Pancreas (tissue), 10 donors: ENCODE results near the gene PABPC3. TPM values are rescaled to one million over a fixed set of nuclear protein-coding genes. Genes with fewer than 3 reads are reported as not detected.

Experiments used
- ATAC-seq, 4 donors: fragments of 200-7000 bp; cut with Tn5 transposase; one replicate each; pipeline versions ENCODE4 v1.8.0 to v1.9.1; 2020; ENCODE audit warnings: mild to moderate bottlenecking in 4 of 4, moderate library complexity in 4 of 4
- DNase-seq, 6 donors: peaks; one replicate each; pipeline ENCODE4 v3.0.0-alpha.2; 2020
- FAIRE-seq: peaks from 2 replicates; lab custom pipeline; 2012; peaks lifted over from hg19 to GRCh38; lab: Jason Lieb, UNC
- H3K27ac ChIP-seq, 4 donors: fragments of 200-600 bp; sonication (generic); 1 replicate in 3 of 4; 2 replicates in 1 of 4; pipeline versions ENCODE4 v1.5.0 to v1.8.0; 2020
- H3K27me3 ChIP-seq, 4 donors: fragments of 200-600 bp; one replicate each; pipeline ENCODE4 v1.8.0; 2021
- H3K36me3 ChIP-seq, 3 donors: fragments of 200-600 bp; sonication (generic) in 1 of 3; one replicate each; pipeline versions ENCODE4 v1.5.0 to v1.8.0; 2020 to 2021
- H3K4me1 ChIP-seq, 3 donors: fragments of 200-600 bp; one replicate each; pipeline ENCODE4 v1.8.0; 2021
- H3K4me3 ChIP-seq, 4 donors: fragments of 200-600 bp; sonication (generic) in 2 of 4; one replicate each; pipeline versions ENCODE4 v1.5.0 to v1.8.0; 2020 to 2021
- H3K9me3 ChIP-seq, 4 donors: fragments of 200-600 bp; one replicate each; pipeline ENCODE4 v1.8.0; 2021
- WGBS, 2 donors: extraction: QIAGEN DNeasy Blood & Tissue Kit; methylation state at CpG; one replicate each; pipeline ENCODE4 v1.1.7; 2013; 5-methylcytosine and 5-hydroxymethylcytosine counted together
- intact Hi-C, 3 donors: fragments of 100-400 bp; cut with DNase I; formaldehyde crosslinking; loops; one replicate each; pipeline versions ENCODE4 v1.11.1 to v1.14.2; 2022
- polyA plus RNA-seq, 2 donors: library from polyadenylated mRNA; stranded (reverse); fragments of 200-250 nt; gene quantifications; one replicate each; pipeline ENCODE4 v1.2.3, GENCODE V29; 2013
- total RNA-seq, 6 donors: library from RNA; stranded (reverse); fragmentation: NEBNext Ultra II Directional in 4 of 6; extraction: Animal tissue kit (Norgen Biotek cat#: 25700) in 4 of 6; gene quantifications; one replicate each; pipeline versions ENCODE4 v1.2.1 to v1.2.4, GENCODE V29; 2021 to 2023
- TF ChIP-seq, protein P1 (sequence below), 4 donors: fragments of 200-600 bp; sonication (generic) in 3 of 4; IDR thresholded peaks; one replicate each; pipeline versions ENCODE4 v1.5.0 to v1.8.0; 2021; ENCODE audit warnings: antibody characterized with exemption in 4 of 4
- donor health status: healthy with polysubstance abuse.
- donor health status: DM: no; HTN: no; CAD: no; lungs with moderate emphysema.
- donor health status: DM: no; HTN: no; CAD: no.
- donor health status: control.
- donor health status: control.
- donor health status: Bipolar disorder and iron deficiency.
- donor health status: DM: yes; HTN: yes; CAD: no.
- donor health status: DM: no; HTN: no; CAD: no.
- donor health status: DM: no; HTN: no; CAD: no.
- donor health status: DM: yes; HTN: yes; CAD: no.

Gene PABPC3
- total and polyA plus RNA-seq, 8 donors, result 0.06 to 0.29 (median 0.19) TPM; not detected in 2

DNA sequence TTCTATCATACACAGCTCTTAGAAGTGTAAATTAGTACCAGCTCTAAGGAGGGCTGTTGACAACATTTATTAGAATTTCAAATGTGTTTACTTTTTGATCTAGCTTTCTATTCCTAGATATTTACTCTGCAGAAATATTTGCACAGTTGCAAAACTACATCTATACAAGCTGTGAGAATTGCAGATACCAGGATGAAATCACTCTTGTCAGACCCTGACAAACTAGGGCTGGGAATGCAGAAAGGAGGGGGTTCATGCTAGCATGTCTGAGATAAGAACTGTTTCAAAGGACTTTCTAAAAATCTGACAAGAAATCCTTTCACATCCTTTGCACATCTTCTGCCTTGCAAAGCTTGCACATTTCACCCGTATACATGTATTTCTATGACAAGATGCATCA is 11.8 kb upstream of the PABPC3 start:
- DNase-seq, result no peak
- Histone ChIP-seq H3K9me3 (no peaks in the 10 kb centered on the region), H3K27me3 (peaks cover 0 to 2% (median 0%) of the 10 kb centered on the region in 4 donors), H3K4me3 (no peak overlapping the region), H3K36me3 (no peaks in the 10 kb centered on the region), H3K27ac (no peak overlapping the region), H3K4me1 (no peaks in the 10 kb centered on the region)
- WGBS, 2 donors, result 18 to 26% methylated on average over 1 of the region's 1 CpG
- intact Hi-C loops, result no loop called here
- TF ChIP-seq, protein P1, sequence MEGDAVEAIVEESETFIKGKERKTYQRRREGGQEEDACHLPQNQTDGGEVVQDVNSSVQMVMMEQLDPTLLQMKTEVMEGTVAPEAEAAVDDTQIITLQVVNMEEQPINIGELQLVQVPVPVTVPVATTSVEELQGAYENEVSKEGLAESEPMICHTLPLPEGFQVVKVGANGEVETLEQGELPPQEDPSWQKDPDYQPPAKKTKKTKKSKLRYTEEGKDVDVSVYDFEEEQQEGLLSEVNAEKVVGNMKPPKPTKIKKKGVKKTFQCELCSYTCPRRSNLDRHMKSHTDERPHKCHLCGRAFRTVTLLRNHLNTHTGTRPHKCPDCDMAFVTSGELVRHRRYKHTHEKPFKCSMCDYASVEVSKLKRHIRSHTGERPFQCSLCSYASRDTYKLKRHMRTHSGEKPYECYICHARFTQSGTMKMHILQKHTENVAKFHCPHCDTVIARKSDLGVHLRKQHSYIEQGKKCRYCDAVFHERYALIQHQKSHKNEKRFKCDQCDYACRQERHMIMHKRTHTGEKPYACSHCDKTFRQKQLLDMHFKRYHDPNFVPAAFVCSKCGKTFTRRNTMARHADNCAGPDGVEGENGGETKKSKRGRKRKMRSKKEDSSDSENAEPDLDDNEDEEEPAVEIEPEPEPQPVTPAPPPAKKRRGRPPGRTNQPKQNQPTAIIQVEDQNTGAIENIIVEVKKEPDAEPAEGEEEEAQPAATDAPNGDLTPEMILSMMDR (IDR thresholded peaks at IDR 0.05), result no peak
- FAIRE-seq, result no peak
- ATAC-seq, result no peak

GRCh38 chr13:25085125-25085742 is 10.7 kb upstream of the PABPC3 start:
- H3K4me1 ChIP-seq, result no peaks in the 10 kb centered on the region
- DNase-seq (peak in 1 of 6 donors; percentile 22), ATAC-seq (peak in 2 of 4 donors; percentile 56 to 60), FAIRE-seq (no peak)
- WGBS, 2 donors, result 42 to 43% methylated on average over 6 of the region's 6 CpGs
- no peaks in the 10 kb centered on the region for H3K9me3 ChIP-seq
- H3K27me3 ChIP-seq, result no peaks in the 10 kb centered on the region
- TF ChIP-seq, protein P1 (IDR thresholded peaks at IDR 0.05), result peak in 3 of 4 donors; percentile 22 to 35 (median 34)
- no peaks in the 10 kb centered on the region for H3K36me3 ChIP-seq
- no peak overlapping the region for H3K4me3 ChIP-seq
- intact Hi-C loops, result no loop called here
- H3K27ac ChIP-seq, result no peak overlapping the region

DNA sequence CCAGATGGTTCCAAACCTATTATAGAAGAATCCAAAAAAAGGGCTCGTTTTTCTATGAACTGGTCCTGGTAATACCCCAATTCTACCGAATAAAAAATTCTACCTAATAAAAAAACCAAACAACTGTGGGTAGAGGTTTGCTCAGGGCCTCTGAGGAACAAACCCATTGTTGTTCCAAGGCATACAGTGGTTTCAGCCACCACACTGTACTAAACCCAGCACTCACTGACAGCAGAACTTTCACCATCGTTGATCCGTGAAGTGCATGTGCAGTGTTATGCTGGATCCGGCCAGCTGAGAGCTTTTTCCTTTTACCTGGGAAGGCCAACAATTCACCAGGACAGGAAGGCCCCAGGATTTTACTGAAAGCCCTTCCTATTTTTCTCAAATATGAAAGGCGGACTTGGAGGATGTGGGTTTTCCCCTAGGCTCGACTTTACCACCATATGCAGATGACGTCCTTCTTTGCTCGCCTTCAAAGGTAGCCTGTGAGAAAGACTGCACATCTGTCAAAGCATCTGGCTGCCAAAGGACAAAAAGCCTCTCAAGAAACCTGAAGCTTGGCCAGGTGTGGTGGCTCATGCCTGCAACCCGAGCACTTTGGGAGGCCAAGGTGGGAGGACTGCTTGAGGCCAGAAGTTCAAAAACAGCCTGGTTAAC is 7.2 kb upstream of the PABPC3 start:
- Histone ChIP-seq H3K27me3 (no peaks in the 10 kb centered on the region), H3K36me3 (no peaks in the 10 kb centered on the region), H3K27ac (no peak overlapping the region), H3K4me1 (no peaks in the 10 kb centered on the region), H3K9me3 (no peaks in the 10 kb centered on the region), H3K4me3 (no peak overlapping the region)
- FAIRE-seq, result no peak
- ATAC-seq, result no peak
- no peak for DNase-seq
- WGBS, 2 donors, result 66 to 74% methylated on average over 10 of the region's 10 CpGs
- intact Hi-C loops, result no loop called here
- TF ChIP-seq, protein P1 (IDR thresholded peaks at IDR 0.05), result no peak

GRCh38 chr13:25097426-25097825 is 1.5 kb downstream of the PABPC3 start:
- no peaks in the 10 kb centered on the region for H3K9me3 ChIP-seq
- 75 to 88% methylated on average over 13 of the region's 13 CpGs for WGBS, 2 donors
- no peaks in the 10 kb centered on the region for H3K4me1 ChIP-seq
- TF ChIP-seq, protein P1 (IDR thresholded peaks at IDR 0.05), result no peak
- DNase-seq (no peak), FAIRE-seq (no peak), ATAC-seq (no peak)
- no peaks in the 10 kb centered on the region for H3K36me3 ChIP-seq
- intact Hi-C loops, result no loop called here
- H3K27ac ChIP-seq, result no peak overlapping the region
- no peak overlapping the region for H3K4me3 ChIP-seq
- H3K27me3 ChIP-seq, result peaks cover 0 to 7% (median 0%) of the 10 kb centered on the region in 4 donors

DNA sequence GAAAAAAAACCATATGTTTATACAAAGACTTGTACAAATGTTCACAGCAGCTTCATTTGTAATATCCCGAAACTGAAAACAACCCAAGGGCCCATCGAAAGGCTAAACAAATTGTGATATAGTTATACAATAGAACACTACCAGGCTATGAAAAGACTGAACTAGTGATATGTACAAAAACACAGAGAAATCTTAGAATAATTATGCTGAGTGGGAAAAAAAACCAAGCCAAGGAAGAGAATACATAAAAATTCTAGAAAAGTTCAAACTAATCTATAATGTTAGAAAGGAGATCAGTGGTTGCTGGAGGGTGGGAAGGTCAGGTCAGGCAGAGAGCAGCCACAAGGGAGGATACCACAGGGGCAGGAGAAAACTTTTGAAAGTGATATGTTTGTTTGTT is 7.8 kb downstream of the PABPC3 start:
- TF ChIP-seq, protein P1 (IDR thresholded peaks at IDR 0.05), result no peak

More for the DNA sequence above, 7.8 kb downstream of the PABPC3 start:
- ATAC-seq (no peak), FAIRE-seq (no peak), DNase-seq (no peak)
- Histone ChIP-seq H3K36me3 (no peaks in the 10 kb centered on the region), H3K9me3 (no peaks in the 10 kb centered on the region), H3K4me3 (no peak overlapping the region), H3K27ac (no peak overlapping the region), H3K27me3 (no peaks in the 10 kb centered on the region), H3K4me1 (no peaks in the 10 kb centered on the region)
- 78 to 81% methylated on average over 2 of the region's 2 CpGs for WGBS, 2 donors
- intact Hi-C loops, result no loop called here
